Measurements from ENCODE around the gene NAA35.

DNA sequence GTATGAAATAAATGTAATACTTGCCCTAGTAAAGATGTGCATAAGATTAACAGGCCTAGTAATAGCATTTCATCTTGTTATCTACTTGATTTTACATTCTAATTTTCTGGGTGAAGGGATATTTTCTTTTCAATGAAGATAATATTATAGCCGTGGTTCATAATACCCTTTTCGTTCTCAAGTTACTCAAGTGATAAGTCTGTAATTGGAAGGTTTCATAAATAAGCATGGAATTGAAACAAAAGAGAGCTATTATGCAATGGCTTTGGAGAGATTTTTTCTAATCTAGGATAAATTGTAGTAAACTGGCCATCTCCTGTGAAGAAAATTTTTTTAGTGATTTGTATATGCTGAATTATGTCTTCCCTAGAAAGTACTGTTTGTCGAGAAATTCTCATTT, 19.0 kb downstream of the NAA35 start:
- TF ChIP-seq, protein P1, sequence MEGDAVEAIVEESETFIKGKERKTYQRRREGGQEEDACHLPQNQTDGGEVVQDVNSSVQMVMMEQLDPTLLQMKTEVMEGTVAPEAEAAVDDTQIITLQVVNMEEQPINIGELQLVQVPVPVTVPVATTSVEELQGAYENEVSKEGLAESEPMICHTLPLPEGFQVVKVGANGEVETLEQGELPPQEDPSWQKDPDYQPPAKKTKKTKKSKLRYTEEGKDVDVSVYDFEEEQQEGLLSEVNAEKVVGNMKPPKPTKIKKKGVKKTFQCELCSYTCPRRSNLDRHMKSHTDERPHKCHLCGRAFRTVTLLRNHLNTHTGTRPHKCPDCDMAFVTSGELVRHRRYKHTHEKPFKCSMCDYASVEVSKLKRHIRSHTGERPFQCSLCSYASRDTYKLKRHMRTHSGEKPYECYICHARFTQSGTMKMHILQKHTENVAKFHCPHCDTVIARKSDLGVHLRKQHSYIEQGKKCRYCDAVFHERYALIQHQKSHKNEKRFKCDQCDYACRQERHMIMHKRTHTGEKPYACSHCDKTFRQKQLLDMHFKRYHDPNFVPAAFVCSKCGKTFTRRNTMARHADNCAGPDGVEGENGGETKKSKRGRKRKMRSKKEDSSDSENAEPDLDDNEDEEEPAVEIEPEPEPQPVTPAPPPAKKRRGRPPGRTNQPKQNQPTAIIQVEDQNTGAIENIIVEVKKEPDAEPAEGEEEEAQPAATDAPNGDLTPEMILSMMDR (IDR thresholded peaks at IDR 0.05): no peak
- TF ChIP-seq POLR2A (IDR thresholded peaks at IDR 0.05): no peak

All from Peyer's patch (tissue), 4 donors.